ENCODE results near the gene GABRG3.

GABRG3 gene

DNA sequence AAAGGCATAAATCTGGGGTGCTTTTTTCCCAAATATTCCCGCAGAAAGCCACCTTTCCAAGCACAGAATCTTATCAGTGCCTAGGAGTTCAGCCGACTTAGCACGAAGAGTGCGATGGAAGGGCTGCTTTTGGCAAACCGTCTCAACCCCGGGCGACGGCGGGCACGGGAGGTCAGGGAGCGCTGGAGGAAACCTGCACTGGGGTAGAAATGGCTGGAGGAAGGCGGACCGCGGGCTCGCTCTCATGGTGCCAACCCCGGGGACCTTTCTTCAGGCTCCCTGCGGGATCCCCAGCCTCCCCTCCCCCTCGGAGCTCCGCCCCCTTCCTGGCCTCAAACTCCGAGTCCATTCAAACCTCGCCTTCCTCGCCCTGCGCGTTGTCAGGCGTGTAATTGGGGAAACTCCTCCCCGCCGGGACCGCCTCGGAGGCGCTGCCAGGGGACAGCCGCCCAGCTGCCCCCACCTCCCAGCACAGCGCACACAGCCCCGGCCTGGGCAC, at the start of gene GABRG3:
TSS of gene GABRG3 (plus strand) at position 470 of the 499 bp plus-strand sequence.
- no peak for DNase-seq

GRCh38 chr15:26921433-26921832, 49.5 kb upstream of the GABRG3 start:
- no peak for DNase-seq

GRCh38 chr15:26926081-26926480, 44.9 kb upstream of the GABRG3 start:
- DNase-seq = no peak

GRCh38 chr15:26928051-26928450, 42.9 kb upstream of the GABRG3 start:
- no peak for DNase-seq

DNA sequence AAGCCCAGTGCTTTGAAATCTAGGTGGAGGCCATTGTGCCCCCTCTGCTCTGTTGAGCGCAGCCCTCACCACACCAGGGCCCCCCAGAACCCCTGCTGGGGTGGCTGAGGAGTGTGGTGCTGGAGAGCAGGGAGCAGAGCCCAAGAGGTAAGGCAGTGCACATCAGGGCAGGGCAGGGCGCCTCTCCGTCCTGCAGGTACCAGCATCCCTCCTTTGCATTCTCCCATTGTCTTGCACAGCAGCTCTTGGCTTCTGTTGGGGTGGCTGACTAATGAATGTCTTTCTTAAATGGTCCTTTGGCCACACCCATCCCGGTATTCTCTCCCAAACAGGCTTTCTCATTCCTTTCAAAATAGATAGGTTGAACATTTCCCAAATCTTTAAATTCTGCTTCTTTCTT, 41.4 kb upstream of the GABRG3 start:
- DNase-seq = no peak

- DNase-seq = no peak
Observed at GRCh38 chr15:26934848-26935247, 36.1 kb upstream of the GABRG3 start.

- no peak for DNase-seq
Observed at GRCh38 chr15:26935322-26935721, 35.7 kb upstream of the GABRG3 start.

DNA sequence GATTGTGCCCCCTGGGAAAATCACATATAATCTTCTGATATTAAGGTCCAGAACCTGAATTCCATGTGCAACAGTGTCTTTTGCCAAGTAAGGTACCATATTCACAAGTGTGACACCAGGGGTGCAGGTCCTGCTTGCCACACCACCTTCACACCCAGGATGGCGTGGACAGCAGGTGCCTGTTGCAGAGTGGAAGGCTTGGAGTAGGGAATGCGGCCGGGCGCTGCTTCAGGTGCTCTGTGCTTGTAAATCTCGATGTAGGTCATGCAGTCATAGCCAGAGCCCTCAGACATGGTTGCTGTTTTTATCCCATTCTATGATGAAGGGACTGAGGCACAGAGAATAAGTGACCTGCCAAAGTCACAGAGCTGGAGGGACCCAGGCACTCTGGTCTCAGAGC, 34.5 kb upstream of the GABRG3 start:
- no peak for DNase-seq

GRCh38 chr15:26937134-26937533, 33.8 kb upstream of the GABRG3 start:
- DNase-seq = no peak

- no peak for DNase-seq
Observed at GRCh38 chr15:26939398-26939797, 31.6 kb upstream of the GABRG3 start.

DNA sequence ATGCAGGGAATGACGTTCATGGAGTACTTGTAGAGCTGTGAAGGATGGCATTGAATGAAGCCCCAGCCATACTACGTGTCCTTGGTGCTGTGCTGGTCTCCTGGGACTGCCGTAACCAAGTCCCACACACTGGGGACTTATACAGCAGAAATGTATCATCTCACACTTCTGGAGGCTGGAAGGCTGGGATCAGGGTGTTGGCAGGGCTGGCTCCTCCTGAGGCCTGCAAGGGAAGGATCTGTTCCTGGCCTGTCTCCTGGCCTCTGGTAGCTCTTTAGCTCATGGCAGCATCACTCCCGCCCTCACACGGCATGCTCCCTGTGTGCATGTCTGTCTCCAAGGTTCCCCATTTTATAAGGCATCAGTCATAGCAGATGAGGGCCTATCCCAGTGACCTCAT, 29.5 kb upstream of the GABRG3 start:
- DNase-seq = no peak

DNA sequence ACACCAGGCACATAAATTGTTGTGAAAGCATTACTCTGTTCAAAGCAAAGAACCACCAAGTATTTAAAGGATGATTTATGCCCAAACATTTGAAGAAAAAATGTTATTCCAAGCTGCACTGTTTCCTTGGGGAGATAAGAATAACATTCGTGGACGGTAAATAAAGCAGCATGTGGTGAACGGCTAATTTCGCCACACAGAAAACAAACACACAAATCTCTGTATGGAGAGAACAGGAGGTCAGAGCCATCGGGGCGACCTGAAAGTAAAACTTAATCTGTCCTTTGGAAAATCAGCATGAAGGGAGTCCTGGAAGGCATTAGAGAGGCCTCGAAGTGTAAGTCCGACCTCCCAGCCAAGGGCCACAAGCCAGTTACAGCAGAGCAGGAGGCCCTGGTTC, 27.1 kb upstream of the GABRG3 start:
- no peak for DNase-seq

DNA sequence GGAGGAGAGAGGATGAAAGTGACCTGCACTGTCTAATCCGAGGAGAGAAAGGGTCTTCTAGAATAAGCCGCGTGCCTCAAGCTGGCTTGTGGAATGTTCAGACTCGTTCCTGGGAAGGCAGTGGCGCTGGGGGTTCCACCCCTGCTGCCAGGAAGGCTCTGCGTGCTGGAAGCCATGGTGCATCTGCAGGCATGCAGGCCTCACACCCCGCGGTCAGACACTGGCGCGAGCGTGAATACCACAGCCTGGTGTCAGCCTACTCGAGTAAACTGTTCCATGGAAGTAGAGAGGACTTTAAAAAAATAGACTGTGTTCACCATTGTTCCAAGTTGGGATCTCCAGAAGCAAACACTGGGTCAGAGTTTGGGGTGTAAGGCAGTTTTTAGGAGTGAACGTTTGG, 25.9 kb upstream of the GABRG3 start:
- DNase-seq = no peak

GRCh38 chr15:26950001-26950400, 21.0 kb upstream of the GABRG3 start:
- DNase-seq = no peak

DNA sequence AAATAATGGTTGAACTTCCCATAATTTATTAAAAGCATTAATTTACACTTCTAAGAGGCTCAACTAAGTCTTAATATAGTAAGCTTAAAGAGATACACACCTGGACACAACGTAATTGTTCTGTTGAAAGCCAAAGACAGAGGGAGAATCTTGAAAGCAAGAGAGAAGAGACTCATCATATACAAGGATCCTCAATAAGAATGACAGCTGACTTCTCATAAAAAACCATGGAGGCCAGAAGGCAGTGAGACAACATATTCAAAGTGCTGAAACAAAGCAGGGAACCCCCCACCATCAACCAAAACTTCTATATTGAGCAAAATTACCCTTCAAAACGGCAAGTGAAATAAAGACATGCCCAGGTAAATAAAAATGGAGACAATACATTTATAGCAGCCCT, 16.6 kb upstream of the GABRG3 start:
- no peak for DNase-seq

- no peak for DNase-seq
Observed at GRCh38 chr15:26967719-26968269, 3.2 kb upstream of the GABRG3 start.

GRCh38 chr15:26968806-26969205, 2.2 kb upstream of the GABRG3 start:
- DNase-seq = no peak

DNA sequence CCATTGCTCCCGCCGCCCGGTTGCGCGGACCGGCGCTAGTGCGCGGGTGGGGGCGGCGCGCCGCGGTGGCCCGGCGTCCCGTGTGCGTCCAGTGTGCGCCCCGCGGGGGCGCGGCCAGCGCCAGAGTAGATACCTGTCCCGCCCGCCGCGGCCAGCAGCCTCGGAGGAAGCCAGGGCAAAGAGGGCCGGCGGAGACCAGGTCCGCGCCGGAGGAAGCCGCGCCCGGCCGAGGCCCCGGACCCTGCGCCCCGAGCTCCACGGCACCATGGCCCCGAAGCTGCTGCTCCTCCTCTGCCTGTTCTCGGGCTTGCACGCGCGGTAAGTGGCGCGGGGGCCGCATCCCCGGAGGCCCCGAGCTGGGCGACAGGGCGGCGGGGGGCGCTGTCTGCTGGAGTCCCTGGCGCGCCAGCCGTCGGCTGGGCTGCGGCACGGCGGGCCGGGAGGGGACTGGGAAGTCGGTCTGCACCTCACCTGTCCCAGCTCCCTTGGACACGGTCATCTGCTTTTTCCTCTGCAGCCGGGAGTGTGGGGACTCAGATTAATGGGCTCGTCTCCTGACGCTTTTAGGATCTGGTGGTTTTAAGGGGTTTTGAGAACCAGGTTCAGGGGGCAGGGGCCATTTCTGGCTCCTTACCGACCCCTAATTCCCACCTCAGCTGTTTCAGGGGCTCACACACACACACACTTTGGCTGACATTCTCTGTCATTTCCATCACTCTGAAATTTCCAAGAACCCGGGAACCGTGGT, 464 bp downstream of the GABRG3 start:
- DNase-seq = no peak

DNA sequence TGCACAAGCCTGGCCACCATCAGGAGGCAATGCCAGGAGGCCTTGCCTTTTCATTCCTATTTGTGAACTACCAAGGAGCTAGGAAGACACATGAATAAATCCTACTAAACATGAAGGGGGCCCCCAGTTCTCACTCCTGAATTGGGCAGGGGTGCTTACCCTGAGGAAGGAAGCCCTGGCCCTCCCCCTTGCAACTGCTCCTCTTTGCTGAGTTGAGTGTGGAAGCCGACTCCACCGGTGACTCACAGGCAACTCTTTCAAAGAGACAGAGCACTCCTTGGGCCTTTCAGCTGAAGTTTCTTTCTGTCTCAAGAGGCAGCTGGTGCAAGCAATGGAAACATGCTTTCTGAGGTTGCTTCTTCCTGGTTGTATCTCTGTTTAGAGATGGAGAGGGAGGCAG, 1.7 kb downstream of the GABRG3 start:
- DNase-seq = no peak

- no peak for DNase-seq
Observed at GRCh38 chr15:26974120-26974780, 3.3 kb downstream of the GABRG3 start.

GRCh38 chr15:26981492-26981891, 10.5 kb downstream of the GABRG3 start:
- no peak for DNase-seq

- no peak for DNase-seq
Observed at GRCh38 chr15:26983822-26984221, 12.8 kb downstream of the GABRG3 start.

DNA sequence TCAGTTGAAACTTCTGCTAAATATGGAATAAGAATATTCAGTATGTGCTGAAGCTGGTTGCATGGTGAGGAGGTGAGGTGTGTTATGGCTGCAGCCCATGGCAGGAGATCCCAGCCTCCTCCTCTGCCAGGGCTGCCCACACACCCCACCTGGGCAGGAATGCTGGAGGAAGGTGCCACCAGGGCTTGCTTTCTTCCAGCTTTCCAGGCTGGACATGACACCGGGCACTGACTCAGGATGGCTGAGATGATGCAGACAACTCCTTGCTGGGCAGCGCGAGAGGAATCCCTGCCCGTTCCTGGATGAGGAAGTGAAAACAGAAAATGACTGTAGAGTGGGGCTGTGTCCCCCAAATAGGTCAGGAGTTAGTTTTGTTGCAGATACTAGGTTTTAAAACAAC, 14.1 kb downstream of the GABRG3 start:
- DNase-seq = no peak

- no peak for DNase-seq
Observed at GRCh38 chr15:26996250-26996649, 25.3 kb downstream of the GABRG3 start.

All from activated naive CD4-positive, alpha-beta T cell treated with anti-CD3 and anti-CD28 coated beads, Interleukin-2, amount 50 U/mL, for 16 hours (primary cell).